HG02623 (cell line): ENCODE results near the gene KCNAB1.
A peak's percentile ranks its signal among the peaks of the same experiment; 100 is the strongest.
"Not testable (repeated sequence)": the region's sequence is repeated elsewhere in the genome, so short reads cannot be mapped to it uniquely, and the experiment has no call there.

Experiments
- ATAC-seq: cut with Tn5 transposase; IDR thresholded peaks from one replicate; pipeline ENCODE4 v1.9.1; 2021; ENCODE audit warnings: moderate library complexity; ENCODE audit not compliant: unreplicated experiment

KCNAB1 gene

GRCh38 chr3:156135921-156136638 is 15.7 kb downstream of the KCNAB1 start:
- ATAC-seq, result no peak

GRCh38 chr3:156137397-156137796 is 17.0 kb downstream of the KCNAB1 start:
- not testable (repeated sequence) for ATAC-seq

GRCh38 chr3:156140001-156140595 is 19.7 kb downstream of the KCNAB1 start:
- no peak for ATAC-seq

- ATAC-seq, result no peak
Observed at GRCh38 chr3:156142702-156143101, 22.3 kb downstream of the KCNAB1 start.

GRCh38 chr3:156143136-156143535 is 22.8 kb downstream of the KCNAB1 start:
- ATAC-seq, result no peak

- no peak for ATAC-seq
Observed at GRCh38 chr3:156144060-156144459, 23.7 kb downstream of the KCNAB1 start.

- ATAC-seq, result no peak
Observed at GRCh38 chr3:156145866-156146265, 25.5 kb downstream of the KCNAB1 start.

GRCh38 chr3:156148345-156148945 is 28.1 kb downstream of the KCNAB1 start:
- no peak for ATAC-seq

- no peak for ATAC-seq
Observed at GRCh38 chr3:156148946-156149381, 28.6 kb downstream of the KCNAB1 start.

GRCh38 chr3:156149876-156150275 is 29.5 kb downstream of the KCNAB1 start:
- no peak for ATAC-seq

GRCh38 chr3:156150434-156151066 is 30.2 kb downstream of the KCNAB1 start:
- ATAC-seq, result peak; percentile 62

GRCh38 chr3:156151824-156152428 is 31.5 kb downstream of the KCNAB1 start:
- ATAC-seq, result peak; percentile 45

GRCh38 chr3:156158656-156159295 is 38.4 kb downstream of the KCNAB1 start:
- ATAC-seq, result no peak

GRCh38 chr3:156160647-156161046 is 40.3 kb downstream of the KCNAB1 start:
- no peak for ATAC-seq

GRCh38 chr3:156161172-156161571 is 40.8 kb downstream of the KCNAB1 start:
- ATAC-seq, result no peak

GRCh38 chr3:156163848-156164247 is 43.5 kb downstream of the KCNAB1 start:
- no peak for ATAC-seq

- ATAC-seq, result no peak
Observed at GRCh38 chr3:156166808-156167207, 46.4 kb downstream of the KCNAB1 start.

GRCh38 chr3:156170571-156170970 is 50.2 kb downstream of the KCNAB1 start:
- ATAC-seq, result no peak

GRCh38 chr3:156171281-156172267 is 51.2 kb downstream of the KCNAB1 start:
- ATAC-seq, result no peak

GRCh38 chr3:156172536-156172935 is 52.2 kb downstream of the KCNAB1 start:
- ATAC-seq, result no peak
